ENCODE data around the gene SAMD4B. TPM values are rescaled to one million over a fixed set of nuclear protein-coding genes. Genes with fewer than 3 reads are reported as not detected.
A peak's percentile ranks its signal among the peaks of the same experiment; 100 is the strongest.
"Not testable (repeated sequence)": the region's sequence is repeated elsewhere in the genome, so short reads cannot be mapped to it uniquely, and the experiment has no call there.

The SAMD4B gene
- total RNA-seq, 1 donor from 2014 or later = 82.9 TPM

DNA sequence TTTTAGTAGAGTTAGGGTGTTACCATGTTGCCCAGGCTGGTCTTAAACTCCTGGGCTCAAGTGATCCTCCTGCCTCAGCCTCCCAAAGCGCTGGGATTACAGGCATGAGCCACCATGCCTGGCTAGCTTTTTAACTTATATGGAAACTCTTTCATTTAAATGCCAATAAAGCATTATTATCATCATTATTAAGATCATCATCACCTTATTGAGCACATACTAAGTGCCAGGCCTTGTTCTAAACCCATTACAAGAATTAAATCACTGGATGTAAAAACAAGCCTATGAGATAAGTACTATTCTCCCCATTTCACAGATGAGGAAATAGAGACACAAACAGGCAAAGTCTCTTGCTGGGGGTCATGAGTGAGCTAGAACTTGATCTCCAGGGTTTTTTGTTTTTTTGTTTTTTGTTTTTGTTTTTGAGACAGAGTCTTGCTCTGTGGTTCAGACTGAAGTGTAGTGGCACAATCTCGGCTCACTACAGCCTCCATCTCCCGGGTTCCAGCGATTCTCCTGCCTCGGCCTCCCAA is 7.7 kb upstream of the SAMD4B start:
- Mint-ChIP-seq H3K27me3 (ENCODE audit: low read depth) (peaks cover 4% of the 10 kb centered on the region), H3K9me3 (ENCODE audit: low read depth) (no peaks in the 10 kb centered on the region), H3K4me3 (ENCODE audit: unreplicated experiment) (no peak overlapping the region), H3K27ac (ENCODE audit: unreplicated experiment) (no peak overlapping the region), H3K36me3 (ENCODE audit: low read depth) (no peaks in the 10 kb centered on the region), H3K4me1 (ENCODE audit: low read depth) (no peaks in the 10 kb centered on the region)
- no peak for DNase-seq (ENCODE audit: low spot score)
- TF ChIP-seq CTCF (IDR thresholded peaks at IDR 0.05) = no peak

- Mint-ChIP-seq H3K4me1 (ENCODE audit: low read depth) (no peaks in the 10 kb centered on the region), H3K27me3 (ENCODE audit: low read depth) (peaks cover 4% of the 10 kb centered on the region), H3K27ac (ENCODE audit: unreplicated experiment) (no peak overlapping the region), H3K4me3 (ENCODE audit: unreplicated experiment) (no peak overlapping the region), H3K9me3 (ENCODE audit: low read depth) (no peaks in the 10 kb centered on the region), H3K36me3 (ENCODE audit: low read depth) (no peaks in the 10 kb centered on the region)
- TF ChIP-seq CTCF (IDR thresholded peaks at IDR 0.05) = no peak
- no peak for DNase-seq (ENCODE audit: low spot score)
Measured at GRCh38 chr19:39335168-39335548, 7.1 kb upstream of the SAMD4B start.

DNA sequence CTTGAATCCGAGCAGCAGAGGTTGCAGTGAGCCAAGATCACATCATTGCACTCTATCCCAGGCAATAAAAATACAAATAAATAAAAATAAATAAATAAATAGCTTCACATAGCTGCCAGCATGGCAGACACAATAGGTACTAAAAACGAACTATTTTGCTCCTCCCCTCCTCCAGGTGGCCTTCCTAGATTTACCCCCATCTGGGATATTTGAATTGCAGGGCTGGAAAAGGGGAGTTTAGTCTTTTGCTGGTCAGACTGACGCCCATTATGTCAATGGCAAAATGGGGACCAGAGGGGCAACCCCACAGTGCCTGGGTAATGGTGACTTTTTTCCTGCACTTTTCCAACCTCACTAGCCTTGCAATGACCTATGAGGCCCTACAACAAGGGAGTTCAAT is 5.7 kb upstream of the SAMD4B start:
- H3K4me1 Mint-ChIP-seq (ENCODE audit: low read depth) = peaks cover 11% of the 10 kb centered on the region
- TF ChIP-seq CTCF (IDR thresholded peaks at IDR 0.05) = no peak
- no peaks in the 10 kb centered on the region for H3K9me3 Mint-ChIP-seq (ENCODE audit: low read depth)
- H3K4me3 Mint-ChIP-seq (ENCODE audit: unreplicated experiment) = no peak overlapping the region
- DNase-seq (ENCODE audit: low spot score) = no peak
- no peak overlapping the region for H3K27ac Mint-ChIP-seq (ENCODE audit: unreplicated experiment)
- no peaks in the 10 kb centered on the region for H3K36me3 Mint-ChIP-seq (ENCODE audit: low read depth)
- H3K27me3 Mint-ChIP-seq (ENCODE audit: low read depth) = peaks cover 4% of the 10 kb centered on the region

DNA sequence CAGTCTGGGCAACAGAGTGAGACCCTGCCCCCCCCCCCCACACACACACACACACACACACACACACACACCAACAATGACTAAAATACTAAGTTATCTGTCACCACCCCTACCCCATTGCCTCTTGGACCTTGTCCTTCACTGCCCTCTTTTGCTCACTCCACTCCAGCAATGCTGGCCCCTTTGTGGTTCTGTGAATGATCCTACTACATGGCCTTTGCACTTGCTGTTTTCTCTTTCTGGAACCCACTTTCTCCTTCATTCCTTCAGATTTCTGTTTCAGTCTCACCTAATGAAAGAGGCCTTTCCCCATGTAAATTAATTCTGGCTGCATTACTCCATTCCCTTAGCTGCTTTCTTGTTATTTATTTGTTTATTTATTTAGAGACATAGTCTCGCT is 2.5 kb upstream of the SAMD4B start:
- no peak for TF ChIP-seq CTCF (IDR thresholded peaks at IDR 0.05)
- Mint-ChIP-seq H3K9me3 (ENCODE audit: low read depth) (no peaks in the 10 kb centered on the region), H3K4me1 (ENCODE audit: low read depth) (peaks cover 30% of the 10 kb centered on the region), H3K36me3 (ENCODE audit: low read depth) (no peaks in the 10 kb centered on the region), H3K27me3 (ENCODE audit: low read depth) (peaks cover 4% of the 10 kb centered on the region), H3K4me3 (ENCODE audit: unreplicated experiment) (no peak overlapping the region), H3K27ac (ENCODE audit: unreplicated experiment) (no peak overlapping the region)
- DNase-seq (ENCODE audit: low spot score) = no peak

GRCh38 chr19:39340156-39340555 is 2.1 kb upstream of the SAMD4B start:
- H3K27ac Mint-ChIP-seq (ENCODE audit: unreplicated experiment); H3K36me3 Mint-ChIP-seq (ENCODE audit: low read depth); H3K27me3 Mint-ChIP-seq (ENCODE audit: low read depth); H3K9me3 Mint-ChIP-seq (ENCODE audit: low read depth); DNase-seq (ENCODE audit: low spot score): not testable (repeated sequence)
- H3K4me3 Mint-ChIP-seq (ENCODE audit: unreplicated experiment) = peak overlapping the region; percentile 99
- peaks cover 35% of the 10 kb centered on the region for H3K4me1 Mint-ChIP-seq (ENCODE audit: low read depth)

GRCh38 chr19:39341129-39341718 is 997 bp upstream of the SAMD4B start:
- peak overlapping the region; percentile 99 for H3K4me3 Mint-ChIP-seq (ENCODE audit: unreplicated experiment)
- no peaks in the 10 kb centered on the region for H3K36me3 Mint-ChIP-seq (ENCODE audit: low read depth)
- peaks cover 45% of the 10 kb centered on the region for H3K4me1 Mint-ChIP-seq (ENCODE audit: low read depth)
- no peaks in the 10 kb centered on the region for H3K9me3 Mint-ChIP-seq (ENCODE audit: low read depth)
- no peak for TF ChIP-seq CTCF (IDR thresholded peaks at IDR 0.05)
- H3K27me3 Mint-ChIP-seq (ENCODE audit: low read depth) = no peaks in the 10 kb centered on the region
- DNase-seq (ENCODE audit: low spot score) = no peak
- H3K27ac Mint-ChIP-seq (ENCODE audit: unreplicated experiment) = peak overlapping the region; percentile 95
